Suprapubic skin (tissue), 4 donors: ENCODE results near the gene ZC3H4.

Experiments
- CTCF ChIP-seq, 2 donors: fragments of 200-600 bp in 1 of 2; fragments of 450-650 bp in 1 of 2; sonication (generic) in 1 of 2; IDR thresholded peaks; one replicate each; pipeline ENCODE4 v1.5.1; 2016 to 2019; ENCODE audit warnings: antibody characterized with exemption in 2 of 2, mild to moderate bottlenecking in 1 of 2, moderate library complexity in 1 of 2
- EP300 ChIP-seq: sonication (generic); formaldehyde crosslinking; IDR thresholded peaks from one replicate; pipeline ENCODE4 v1.6.1; 2017; ENCODE audit warnings: antibody characterized with exemption
- POLR2A ChIP-seq, 2 donors: fragments of 450-650 bp; IDR thresholded peaks; one replicate each; pipeline ENCODE4 v1.6.1; 2017; ENCODE audit warnings: antibody characterized with exemption in 2 of 2, mild to moderate bottlenecking in 2 of 2, moderate library complexity in 2 of 2
- POLR2AphosphoS5 ChIP-seq, 3 donors: sonication (generic); formaldehyde crosslinking; IDR thresholded peaks; one replicate each; pipeline ENCODE4 v1.6.1; 2017; ENCODE audit warnings: antibody characterized with exemption in 3 of 3

DNA sequence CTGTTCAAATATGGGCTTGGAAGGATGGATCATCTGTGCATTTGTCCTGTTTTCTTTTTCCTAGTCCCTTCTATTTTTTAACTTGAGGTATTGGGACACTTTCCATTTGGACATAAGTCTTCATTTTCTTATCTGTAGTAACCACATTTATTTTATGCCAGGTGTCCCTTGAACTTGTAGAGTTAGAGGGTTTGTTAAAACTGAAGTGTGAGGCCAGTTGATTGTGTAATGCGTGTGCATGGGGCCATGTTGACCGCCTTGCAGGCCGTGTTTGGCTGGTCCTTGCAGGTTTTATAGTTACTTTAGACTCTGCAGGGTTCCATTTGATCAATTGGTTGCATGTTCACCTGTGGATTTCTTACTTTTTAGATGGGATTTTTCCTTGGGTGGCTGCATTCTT lies 38.1 kb upstream of the ZC3H4 start:
- no peak for TF ChIP-seq CTCF (IDR thresholded peaks at IDR 0.05)
- no peak for TF ChIP-seq POLR2A (IDR thresholded peaks at IDR 0.05)
- no peak for TF ChIP-seq POLR2AphosphoS5 (IDR thresholded peaks at IDR 0.05)
- no peak for TF ChIP-seq EP300
